ENCODE results near the gene SETBP1.

DNA sequence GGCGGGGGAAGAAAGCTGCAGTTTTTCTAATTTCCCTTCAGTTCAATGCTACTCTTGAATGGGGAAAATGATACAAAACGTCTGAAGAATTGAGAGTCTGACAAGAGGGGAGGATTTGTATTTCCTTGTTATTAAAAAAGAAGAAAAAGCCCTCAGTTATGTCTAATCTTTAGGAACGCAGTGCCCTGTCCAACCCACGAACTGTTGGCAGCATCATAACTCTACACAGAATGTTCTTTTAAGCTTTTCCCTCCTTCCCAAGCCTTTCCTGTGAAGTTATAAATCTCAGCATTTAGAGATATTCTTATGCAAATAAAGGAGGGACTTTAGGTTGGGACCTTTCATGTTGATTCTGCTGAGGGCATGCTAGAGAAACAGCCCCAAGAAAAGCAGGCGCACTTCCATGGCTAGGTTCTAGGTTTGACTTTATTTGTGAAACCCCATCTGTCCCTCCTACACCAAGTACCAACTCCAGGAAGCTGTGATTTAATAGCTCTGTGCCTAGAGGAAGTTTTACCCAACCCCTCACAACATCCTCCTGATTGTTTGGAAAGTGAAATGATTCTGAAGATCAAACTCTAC is 288.6 kb downstream of the SETBP1 start:
- no peak for TF ChIP-seq EZH2 (IDR thresholded peaks at IDR 0.05)
- no peak for TF ChIP-seq CTCF (IDR thresholded peaks at IDR 0.05)
- no peak for TF ChIP-seq EZH2phosphoT487 (IDR thresholded peaks at IDR 0.05)

Data from neural progenitor cell (in vitro differentiated cells).